ENCODE results near the gene SELPLG. TPM values are rescaled to one million over a fixed set of nuclear protein-coding genes. Genes with fewer than 3 reads are reported as not detected.

Gene SELPLG
- total RNA-seq, 2 donors from 2014 or later: 0.66 to 2.3 TPM

GRCh38 chr12:108595711-108596647 is 37.7 kb downstream of the SELPLG start:
- TF ChIP-seq POLR2A (IDR thresholded peaks at IDR 0.05) (no peak), CTCF (IDR thresholded peaks at IDR 0.05) (no peak)
- DNase-seq (no peak), ATAC-seq (no peak)
- Histone ChIP-seq H3K27me3 (no peaks in the 10 kb centered on the region), H3K4me3 (no peak overlapping the region), H3K4me1 (no peaks in the 10 kb centered on the region), H3K27ac (no peak overlapping the region), H3K9me3 (no peaks in the 10 kb centered on the region), H3K36me3 (replicated peaks in 1 of 2; ENCODE audit: insufficient read depth in 1 of 2, low read depth in 2 of 2) (no peaks in the 10 kb centered on the region)
- intact Hi-C loops (cut with DNase I): no loop called here
- 64 to 75% methylated on average over 12 to 17 of the region's 17 CpGs for WGBS, 2 donors

GRCh38 chr12:108594960-108595710 is 38.6 kb downstream of the SELPLG start:
- no peak for TF ChIP-seq POLR2A (IDR thresholded peaks at IDR 0.05)
- TF ChIP-seq CTCF (IDR thresholded peaks at IDR 0.05): no peak
- Histone ChIP-seq H3K27ac (no peak overlapping the region), H3K36me3 (replicated peaks in 1 of 2; ENCODE audit: insufficient read depth in 1 of 2, low read depth in 2 of 2) (no peaks in the 10 kb centered on the region), H3K4me3 (no peak overlapping the region), H3K4me1 (no peaks in the 10 kb centered on the region), H3K27me3 (no peaks in the 10 kb centered on the region), H3K9me3 (no peaks in the 10 kb centered on the region)
- DNase-seq (no peak), ATAC-seq (no peak)
- WGBS, 2 donors: 82 to 83% methylated on average over 7 of the region's 7 CpGs
- intact Hi-C loops (cut with DNase I): no loop called here

- no peak for TF ChIP-seq CTCF (IDR thresholded peaks at IDR 0.05)
- TF ChIP-seq POLR2A (IDR thresholded peaks at IDR 0.05): no peak
- no peak overlapping the region for H3K27ac ChIP-seq
- intact Hi-C loops (cut with DNase I): no loop called here
Measured at GRCh38 chr12:108594323-108594903, 39.3 kb downstream of the SELPLG start.

DNA sequence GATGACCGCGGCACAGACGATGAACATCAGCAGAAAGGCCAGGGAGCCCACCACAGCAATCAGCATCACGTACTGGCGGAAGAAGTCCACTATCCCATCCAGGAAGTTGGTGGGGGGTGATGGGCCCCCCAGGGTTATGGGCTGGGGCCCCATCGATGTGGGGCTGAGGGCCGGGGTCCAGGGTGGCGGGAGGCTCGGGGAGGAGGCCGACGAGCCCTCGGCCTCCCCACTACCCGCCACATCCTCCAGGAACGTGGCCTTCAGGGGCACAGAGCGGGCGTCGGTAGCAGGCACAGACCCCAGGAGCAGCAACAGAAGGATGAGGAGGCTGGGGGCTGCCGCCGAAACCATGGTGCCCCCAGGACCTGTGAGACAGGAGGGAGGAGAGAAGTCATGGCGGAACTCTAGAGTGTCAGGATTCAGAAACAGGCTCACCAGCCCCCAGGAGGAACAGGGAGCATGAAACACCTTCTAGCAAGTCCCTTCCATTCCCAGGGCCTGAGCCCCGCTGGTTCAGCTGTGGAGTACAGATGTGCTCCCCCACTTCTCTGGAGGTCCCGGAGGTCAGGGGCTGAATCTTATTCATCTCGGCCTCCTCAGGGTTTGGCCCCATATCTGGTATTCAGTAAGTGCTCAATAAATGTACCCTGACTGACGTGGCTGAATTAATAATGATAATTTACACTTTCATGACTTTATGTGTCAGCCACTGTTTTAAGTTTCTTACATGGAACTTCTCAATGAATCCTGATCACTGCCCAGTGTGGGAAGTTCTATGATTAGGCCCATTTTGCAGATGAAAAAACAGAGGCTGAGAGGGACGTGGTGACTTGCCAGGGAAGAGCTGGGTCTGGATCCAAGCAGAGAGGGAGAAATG is 41.4 kb downstream of the SELPLG start:
- Histone ChIP-seq H3K27ac (no peak overlapping the region), H3K27me3 (no peaks in the 10 kb centered on the region), H3K9me3 (no peaks in the 10 kb centered on the region), H3K4me1 (peaks cover 5% of the 10 kb centered on the region), H3K4me3 (no peak overlapping the region), H3K36me3 (replicated peaks in 1 of 2; ENCODE audit: insufficient read depth in 1 of 2, low read depth in 2 of 2) (no peaks in the 10 kb centered on the region)
- TF ChIP-seq CTCF (IDR thresholded peaks at IDR 0.05) (no peak), POLR2A (IDR thresholded peaks at IDR 0.05) (no peak)
- 92 to 93% methylated on average over 22 to 25 of the region's 25 CpGs for WGBS, 2 donors
- ATAC-seq: no peak
- intact Hi-C loops (cut with DNase I): no loop called here
- DNase-seq: no peak

More at GRCh38 chr12:108594323-108594903, 39.3 kb downstream of the SELPLG start:
- no peak for ATAC-seq
- Histone ChIP-seq H3K27me3 (no peaks in the 10 kb centered on the region), H3K4me1 (peaks cover 1% of the 10 kb centered on the region), H3K9me3 (no peaks in the 10 kb centered on the region), H3K4me3 (no peak overlapping the region), H3K36me3 (replicated peaks in 1 of 2; ENCODE audit: insufficient read depth in 1 of 2, low read depth in 2 of 2) (no peaks in the 10 kb centered on the region)
- 92 to 95% methylated on average over 10 of the region's 10 CpGs for WGBS, 2 donors
- DNase-seq: no peak
